GM12872 (cell line): ENCODE data around the gene UCP3.

Source experiments
- CTCF ChIP-seq: IDR thresholded peaks from 3 replicates; pipeline ENCODE4 v1.5.1; 2011; ENCODE audit warnings: low read depth, mild to moderate bottlenecking, low read length, moderate library complexity; ENCODE audit not compliant: insufficient read depth

The UCP3 gene

GRCh38 chr11:74009675-74010305 lies 905 bp upstream of the UCP3 start:
- no peak for TF ChIP-seq CTCF

- TF ChIP-seq CTCF = no peak
These were observed 304 bp upstream of the UCP3 start for GRCh38 chr11:74009230-74009547.

GRCh38 chr11:74007691-74008372 lies 1.1 kb downstream of the UCP3 start:
- TF ChIP-seq CTCF = no peak

- TF ChIP-seq CTCF = no peak
These were observed 2.1 kb downstream of the UCP3 start for GRCh38 chr11:74006743-74007304.

- no peak for TF ChIP-seq CTCF
These were observed 3.0 kb downstream of the UCP3 start for GRCh38 chr11:74005721-74006517.

- no peak for TF ChIP-seq CTCF
These were observed 3.9 kb downstream of the UCP3 start for GRCh38 chr11:74004759-74005615.
